WTC11 (cell line): ENCODE measurements around the gene FOLR1. TPM values are rescaled to one million over a fixed set of nuclear protein-coding genes. Genes with fewer than 3 reads are reported as not detected.

Source experiments
- ATAC-seq: fragments of 200-7000 bp; cut with Tn5 transposase; 2 replicates; pipeline ENCODE4 v1.10.0; 2021; ENCODE audit warnings: mild to moderate bottlenecking, moderate library complexity
- CTCF ChIA-PET: fragments of 300-600 bp; sonication (Branson Sonifier 250); formaldehyde crosslinking; loops from one replicate; lab custom pipeline; 2021; ENCODE audit warnings: antibody characterized with exemption; lab: Charles Lee
- POLR2A ChIA-PET: fragments of 350-600 bp; sonication (Branson Sonifier 250); formaldehyde crosslinking; loops from one replicate; lab custom pipeline; 2021; ENCODE audit warnings: antibody characterized with exemption; lab: Charles Lee
- DNase-seq: peaks from one replicate; pipeline ENCODE4 v3.0.0; 2021; ENCODE audit warnings: low spot score
- H3K27ac Mint-ChIP-seq: 2 replicates; pipeline ENCODE4 v1.8.0; 2021; ENCODE audit warnings: mixed read lengths
- H3K27me3 Mint-ChIP-seq: 2 replicates; pipeline ENCODE4 v1.8.0; 2021; ENCODE audit warnings: low read depth, mild to moderate bottlenecking, moderate library complexity, mixed read lengths
- H3K36me3 Mint-ChIP-seq: 2 replicates; pipeline ENCODE4 v1.8.0; 2021; ENCODE audit warnings: mixed read lengths
- H3K4me1 Mint-ChIP-seq: 2 replicates; pipeline ENCODE4 v1.8.0; 2022; ENCODE audit warnings: mixed read lengths
- H3K4me3 Mint-ChIP-seq: 2 replicates; pipeline ENCODE4 v1.8.0; 2021; ENCODE audit warnings: mild to moderate bottlenecking, moderate library complexity, mixed read lengths
- H3K9me3 Mint-ChIP-seq: 2 replicates; pipeline ENCODE4 v1.8.0; 2021; ENCODE audit warnings: mixed read lengths
- CREM ChIP-seq: sonication (generic); formaldehyde crosslinking; IDR thresholded peaks from 2 replicates; pipeline ENCODE4 v1.8.1; 2022; ENCODE audit warnings: mild to moderate bottlenecking, missing genetic modification reagents, moderate library complexity
- GABPB1 ChIP-seq: sonication (generic); formaldehyde crosslinking; IDR thresholded peaks from 2 replicates; pipeline ENCODE4 v1.8.1; 2023; ENCODE audit warnings: mild to moderate bottlenecking, missing genetic modification reagents
- GTF2I ChIP-seq: fragments of 250-450 bp; sonication (Bioruptor Pico); conservative IDR thresholded peaks from 2 replicates; pipeline ENCODE4 v1.4.0; 2021; ENCODE audit warnings: mild to moderate bottlenecking
- KAT7 ChIP-seq: sonication (generic); formaldehyde crosslinking; IDR thresholded peaks from 2 replicates; pipeline ENCODE4 v1.8.1; 2023; ENCODE audit warnings: missing genetic modification reagents, mild to moderate bottlenecking, borderline replicate concordance
- MXD4 ChIP-seq: fragments of 250-450 bp; sonication (Bioruptor Pico); IDR thresholded peaks from 2 replicates; pipeline ENCODE4 v1.8.0; 2021; ENCODE audit warnings: mild to moderate bottlenecking, moderate library complexity, borderline replicate concordance
- SMAD3 ChIP-seq: sonication (generic); formaldehyde crosslinking; IDR thresholded peaks from 2 replicates; pipeline ENCODE4 v1.8.0; 2022; ENCODE audit warnings: missing genetic modification reagents, mild to moderate bottlenecking, borderline replicate concordance
- SP1 ChIP-seq: sonication (generic); formaldehyde crosslinking; conservative IDR thresholded peaks from 2 replicates; pipeline ENCODE4 v1.8.1; 2022; ENCODE audit warnings: missing genetic modification reagents
- TEAD1 ChIP-seq: sonication (generic); formaldehyde crosslinking; IDR thresholded peaks from 2 replicates; pipeline ENCODE4 v1.8.0; 2022; ENCODE audit warnings: mild to moderate bottlenecking, missing genetic modification reagents
- TP53 ChIP-seq: sonication (generic); formaldehyde crosslinking; IDR thresholded peaks from 2 replicates; pipeline ENCODE4 v1.8.1; 2023; ENCODE audit warnings: mild to moderate bottlenecking, missing genetic modification reagents
- USF2 ChIP-seq: sonication (generic); formaldehyde crosslinking; IDR thresholded peaks from 2 replicates; pipeline ENCODE4 v1.8.1; 2023; ENCODE audit warnings: mild to moderate bottlenecking, missing genetic modification reagents, moderate library complexity
- ZNF121 ChIP-seq: sonication (generic); formaldehyde crosslinking; IDR thresholded peaks from 2 replicates; pipeline ENCODE4 v1.8.0; 2023; ENCODE audit warnings: missing genetic modification reagents
- ZNF423 ChIP-seq: fragments of 250-450 bp; sonication (Bioruptor Pico); IDR thresholded peaks from 2 replicates; pipeline ENCODE4 v2.1.2; 2022; ENCODE audit warnings: mild to moderate bottlenecking, moderate library complexity
- ZNF512 ChIP-seq: sonication (generic); formaldehyde crosslinking; IDR thresholded peaks from 2 replicates; pipeline ENCODE4 v1.8.1; 2022; ENCODE audit warnings: missing genetic modification reagents, borderline replicate concordance
- ZSCAN18 ChIP-seq: fragments of 250-450 bp; sonication (Bioruptor Pico); IDR thresholded peaks from 2 replicates; pipeline ENCODE4 v2.1.2; 2022; ENCODE audit warnings: mild to moderate bottlenecking, moderate library complexity
- total RNA-seq: library from RNA; stranded (reverse); gene quantifications from 3 replicates; pipeline ENCODE4 v1.2.3, GENCODE V29; 2021
- TF ChIP-seq, protein P1 (sequence below): sonication (generic); formaldehyde crosslinking; IDR thresholded peaks from 2 replicates; pipeline ENCODE4 v1.8.1; 2022; ENCODE audit warnings: low read depth, missing genetic modification reagents, borderline replicate concordance
- TF ChIP-seq, protein P2 (sequence below): sonication (generic); formaldehyde crosslinking; conservative IDR thresholded peaks from 2 replicates; pipeline ENCODE4 v1.8.1; 2022; ENCODE audit warnings: mild to moderate bottlenecking, missing genetic modification reagents
- TF ChIP-seq, protein P3 (sequence below): fragments of 250-450 bp; sonication (Bioruptor Pico); IDR thresholded peaks from 2 replicates; pipeline ENCODE4 v1.9.0; 2021; ENCODE audit warnings: mild to moderate bottlenecking, borderline replicate concordance

Gene FOLR1
- total RNA-seq, 1 experiment from 2014 or later: 0.35 TPM

- POLR2A ChIA-PET: no interaction called here
- DNase-seq (no peak), ATAC-seq (no peak)
- Mint-ChIP-seq H3K4me3 (no peak overlapping the region), H3K9me3 (no peaks in the 10 kb centered on the region), H3K36me3 (peaks cover 55% of the 10 kb centered on the region), H3K4me1 (no peaks in the 10 kb centered on the region), H3K27ac (no peak overlapping the region), H3K27me3 (no peaks in the 10 kb centered on the region)
- TF ChIP-seq ZSCAN18 (CRISPR knock-in tag) (no peak), SMAD3 (no peak), SP1 (no peak), USF2 (CRISPR knock-in tag) (no peak), ZNF121 (no peak), TEAD1 (CRISPR knock-in tag) (no peak), GTF2I (CRISPR knock-in tag) (no peak), TP53 (CRISPR knock-in tag) (no peak), CREM (CRISPR knock-in tag) (no peak), MXD4 (CRISPR knock-in tag) (no peak), GABPB1 (CRISPR knock-in tag) (no peak), KAT7 (no peak), ZNF423 (CRISPR knock-in tag) (no peak), ZNF512 (CRISPR knock-in tag) (no peak)
- TF ChIP-seq, protein P1, sequence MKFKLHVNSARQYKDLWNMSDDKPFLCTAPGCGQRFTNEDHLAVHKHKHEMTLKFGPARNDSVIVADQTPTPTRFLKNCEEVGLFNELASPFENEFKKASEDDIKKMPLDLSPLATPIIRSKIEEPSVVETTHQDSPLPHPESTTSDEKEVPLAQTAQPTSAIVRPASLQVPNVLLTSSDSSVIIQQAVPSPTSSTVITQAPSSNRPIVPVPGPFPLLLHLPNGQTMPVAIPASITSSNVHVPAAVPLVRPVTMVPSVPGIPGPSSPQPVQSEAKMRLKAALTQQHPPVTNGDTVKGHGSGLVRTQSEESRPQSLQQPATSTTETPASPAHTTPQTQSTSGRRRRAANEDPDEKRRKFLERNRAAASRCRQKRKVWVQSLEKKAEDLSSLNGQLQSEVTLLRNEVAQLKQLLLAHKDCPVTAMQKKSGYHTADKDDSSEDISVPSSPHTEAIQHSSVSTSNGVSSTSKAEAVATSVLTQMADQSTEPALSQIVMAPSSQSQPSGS (CRISPR knock-in tag): no peak
- TF ChIP-seq, protein P2, sequence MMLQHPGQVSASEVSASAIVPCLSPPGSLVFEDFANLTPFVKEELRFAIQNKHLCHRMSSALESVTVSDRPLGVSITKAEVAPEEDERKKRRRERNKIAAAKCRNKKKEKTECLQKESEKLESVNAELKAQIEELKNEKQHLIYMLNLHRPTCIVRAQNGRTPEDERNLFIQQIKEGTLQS (CRISPR knock-in tag): no peak
- TF ChIP-seq, protein P3, sequence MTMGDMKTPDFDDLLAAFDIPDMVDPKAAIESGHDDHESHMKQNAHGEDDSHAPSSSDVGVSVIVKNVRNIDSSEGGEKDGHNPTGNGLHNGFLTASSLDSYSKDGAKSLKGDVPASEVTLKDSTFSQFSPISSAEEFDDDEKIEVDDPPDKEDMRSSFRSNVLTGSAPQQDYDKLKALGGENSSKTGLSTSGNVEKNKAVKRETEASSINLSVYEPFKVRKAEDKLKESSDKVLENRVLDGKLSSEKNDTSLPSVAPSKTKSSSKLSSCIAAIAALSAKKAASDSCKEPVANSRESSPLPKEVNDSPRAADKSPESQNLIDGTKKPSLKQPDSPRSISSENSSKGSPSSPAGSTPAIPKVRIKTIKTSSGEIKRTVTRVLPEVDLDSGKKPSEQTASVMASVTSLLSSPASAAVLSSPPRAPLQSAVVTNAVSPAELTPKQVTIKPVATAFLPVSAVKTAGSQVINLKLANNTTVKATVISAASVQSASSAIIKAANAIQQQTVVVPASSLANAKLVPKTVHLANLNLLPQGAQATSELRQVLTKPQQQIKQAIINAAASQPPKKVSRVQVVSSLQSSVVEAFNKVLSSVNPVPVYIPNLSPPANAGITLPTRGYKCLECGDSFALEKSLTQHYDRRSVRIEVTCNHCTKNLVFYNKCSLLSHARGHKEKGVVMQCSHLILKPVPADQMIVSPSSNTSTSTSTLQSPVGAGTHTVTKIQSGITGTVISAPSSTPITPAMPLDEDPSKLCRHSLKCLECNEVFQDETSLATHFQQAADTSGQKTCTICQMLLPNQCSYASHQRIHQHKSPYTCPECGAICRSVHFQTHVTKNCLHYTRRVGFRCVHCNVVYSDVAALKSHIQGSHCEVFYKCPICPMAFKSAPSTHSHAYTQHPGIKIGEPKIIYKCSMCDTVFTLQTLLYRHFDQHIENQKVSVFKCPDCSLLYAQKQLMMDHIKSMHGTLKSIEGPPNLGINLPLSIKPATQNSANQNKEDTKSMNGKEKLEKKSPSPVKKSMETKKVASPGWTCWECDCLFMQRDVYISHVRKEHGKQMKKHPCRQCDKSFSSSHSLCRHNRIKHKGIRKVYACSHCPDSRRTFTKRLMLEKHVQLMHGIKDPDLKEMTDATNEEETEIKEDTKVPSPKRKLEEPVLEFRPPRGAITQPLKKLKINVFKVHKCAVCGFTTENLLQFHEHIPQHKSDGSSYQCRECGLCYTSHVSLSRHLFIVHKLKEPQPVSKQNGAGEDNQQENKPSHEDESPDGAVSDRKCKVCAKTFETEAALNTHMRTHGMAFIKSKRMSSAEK (CRISPR knock-in tag): no peak
- CTCF ChIA-PET: no interaction called here
Measured at GRCh38 chr11:72232260-72233055, 40.5 kb downstream of the FOLR1 start.
